Upper lobe of right lung (tissue), 1 donor: ENCODE results near the gene VSNL1. TPM values are rescaled to one million over a fixed set of nuclear protein-coding genes. Genes with fewer than 3 reads are reported as not detected.

Experiments used
- ATAC-seq: fragments of 200-7000 bp; cut with Tn5 transposase; one replicate; pipeline ENCODE4 v1.9.1; 2020; ENCODE audit warnings: mild to moderate bottlenecking, moderate library complexity
- DNase-seq: peaks from one replicate; pipeline ENCODE4 v3.0.0-alpha.2; 2020
- H3K27ac ChIP-seq: fragments of 200-600 bp; one replicate; pipeline ENCODE4 v1.8.0; 2022
- H3K27me3 ChIP-seq: fragments of 200-600 bp; one replicate; pipeline ENCODE4 v1.8.0; 2022; ENCODE audit warnings: mild to moderate bottlenecking
- H3K36me3 ChIP-seq: fragments of 200-600 bp; one replicate; pipeline ENCODE4 v1.8.0; 2022
- H3K4me1 ChIP-seq: fragments of 200-600 bp; one replicate; pipeline ENCODE4 v1.8.0; 2022
- H3K4me3 ChIP-seq: fragments of 200-600 bp; one replicate; pipeline ENCODE4 v1.8.0; 2022; ENCODE audit warnings: mild to moderate bottlenecking
- H3K9me3 ChIP-seq: fragments of 200-600 bp; one replicate; pipeline ENCODE4 v1.8.0; 2022
- intact Hi-C: fragments of 100-400 bp; cut with DNase I; formaldehyde crosslinking; loops from one replicate; pipeline ENCODE4 v1.11.0; 2022
- total RNA-seq: library from RNA; stranded (reverse); fragmentation: NEBNext Ultra II Directional; extraction: Animal tissue kit (Norgen Biotek cat#: 25700); gene quantifications from one replicate; pipeline ENCODE4 v1.2.1, GENCODE V29; 2021
- TF ChIP-seq, protein P1 (sequence below): fragments of 200-600 bp; IDR thresholded peaks from one replicate; pipeline ENCODE4 v1.8.0; 2022; ENCODE audit warnings: antibody characterized with exemption
- donor health status: DM: no; HTN: yes; CAD: no; lungs with severe emphysema.

The VSNL1 gene
- total RNA-seq, 1 donor from 2014 or later: 1.2 TPM

DNA sequence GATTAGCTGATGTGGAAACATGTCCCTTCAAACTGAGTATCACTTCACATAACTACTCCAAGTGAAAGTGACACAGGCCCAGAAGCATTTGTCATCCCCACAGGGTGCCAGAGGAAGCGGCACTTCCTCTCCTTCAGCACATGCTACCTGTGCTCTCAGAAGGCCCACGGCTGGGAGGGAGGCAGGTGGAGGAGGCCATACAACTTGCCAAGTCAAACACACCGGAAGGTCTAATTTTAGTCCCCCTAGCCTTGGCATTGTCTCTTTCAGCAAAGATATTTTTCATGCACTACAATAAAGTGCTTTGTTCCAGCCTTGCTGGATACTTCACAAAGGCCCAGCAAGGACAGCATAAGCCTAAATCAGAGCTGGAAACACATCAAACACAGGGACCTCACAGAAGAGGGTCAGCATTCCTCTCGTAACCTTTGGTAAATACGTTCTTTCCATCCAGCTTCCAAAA, 38.0 kb downstream of the VSNL1 start:
- no peaks in the 10 kb centered on the region for H3K4me1 ChIP-seq
- no peak overlapping the region for H3K4me3 ChIP-seq
- intact Hi-C loops: no loop called here
- TF ChIP-seq, protein P1, sequence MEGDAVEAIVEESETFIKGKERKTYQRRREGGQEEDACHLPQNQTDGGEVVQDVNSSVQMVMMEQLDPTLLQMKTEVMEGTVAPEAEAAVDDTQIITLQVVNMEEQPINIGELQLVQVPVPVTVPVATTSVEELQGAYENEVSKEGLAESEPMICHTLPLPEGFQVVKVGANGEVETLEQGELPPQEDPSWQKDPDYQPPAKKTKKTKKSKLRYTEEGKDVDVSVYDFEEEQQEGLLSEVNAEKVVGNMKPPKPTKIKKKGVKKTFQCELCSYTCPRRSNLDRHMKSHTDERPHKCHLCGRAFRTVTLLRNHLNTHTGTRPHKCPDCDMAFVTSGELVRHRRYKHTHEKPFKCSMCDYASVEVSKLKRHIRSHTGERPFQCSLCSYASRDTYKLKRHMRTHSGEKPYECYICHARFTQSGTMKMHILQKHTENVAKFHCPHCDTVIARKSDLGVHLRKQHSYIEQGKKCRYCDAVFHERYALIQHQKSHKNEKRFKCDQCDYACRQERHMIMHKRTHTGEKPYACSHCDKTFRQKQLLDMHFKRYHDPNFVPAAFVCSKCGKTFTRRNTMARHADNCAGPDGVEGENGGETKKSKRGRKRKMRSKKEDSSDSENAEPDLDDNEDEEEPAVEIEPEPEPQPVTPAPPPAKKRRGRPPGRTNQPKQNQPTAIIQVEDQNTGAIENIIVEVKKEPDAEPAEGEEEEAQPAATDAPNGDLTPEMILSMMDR: no peak
- no peaks in the 10 kb centered on the region for H3K36me3 ChIP-seq
- DNase-seq (no peak), ATAC-seq (no peak)
- H3K27me3 ChIP-seq: no peaks in the 10 kb centered on the region
- H3K27ac ChIP-seq: no peak overlapping the region
- H3K9me3 ChIP-seq: no peaks in the 10 kb centered on the region

DNA sequence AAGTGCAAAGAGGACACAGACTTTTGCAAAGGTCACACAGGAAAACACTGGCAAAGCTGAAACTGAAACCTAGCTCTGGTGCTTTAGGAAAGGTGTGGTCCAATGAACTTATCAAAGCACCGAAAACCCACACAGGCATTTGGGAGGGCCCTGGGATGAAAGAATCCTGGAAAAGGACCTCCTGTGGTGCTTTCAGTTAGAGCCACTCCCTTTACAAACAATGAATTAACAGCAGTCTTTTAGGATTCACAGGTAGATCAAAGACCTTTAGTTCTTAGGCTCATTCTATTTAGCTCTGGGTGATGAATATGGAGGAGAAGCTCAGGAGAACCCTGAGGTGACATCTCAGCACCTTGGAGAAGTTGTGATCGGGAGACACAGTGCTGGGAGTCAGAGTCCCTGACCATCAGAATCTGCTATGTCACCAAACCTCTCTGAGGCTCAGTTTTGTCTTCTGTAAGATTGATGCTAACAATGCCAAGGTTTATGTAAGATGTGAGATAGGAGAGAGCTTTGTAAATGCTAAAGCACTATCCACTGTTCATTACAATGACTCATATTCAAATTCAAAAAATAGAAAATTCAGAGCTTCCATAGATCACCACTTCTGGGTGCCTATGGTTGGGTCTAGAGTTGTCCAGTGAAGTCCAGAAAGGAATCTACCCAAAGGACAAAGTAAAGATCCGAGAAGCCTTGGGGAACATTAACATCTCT, 39.3 kb downstream of the VSNL1 start:
- intact Hi-C loops: no loop called here
- no peaks in the 10 kb centered on the region for H3K27me3 ChIP-seq
- TF ChIP-seq, protein P1: no peak
- DNase-seq: no peak
- no peak for ATAC-seq
- no peaks in the 10 kb centered on the region for H3K9me3 ChIP-seq
- no peak overlapping the region for H3K27ac ChIP-seq
- no peak overlapping the region for H3K4me3 ChIP-seq
- H3K36me3 ChIP-seq: no peaks in the 10 kb centered on the region
- H3K4me1 ChIP-seq: no peaks in the 10 kb centered on the region

DNA sequence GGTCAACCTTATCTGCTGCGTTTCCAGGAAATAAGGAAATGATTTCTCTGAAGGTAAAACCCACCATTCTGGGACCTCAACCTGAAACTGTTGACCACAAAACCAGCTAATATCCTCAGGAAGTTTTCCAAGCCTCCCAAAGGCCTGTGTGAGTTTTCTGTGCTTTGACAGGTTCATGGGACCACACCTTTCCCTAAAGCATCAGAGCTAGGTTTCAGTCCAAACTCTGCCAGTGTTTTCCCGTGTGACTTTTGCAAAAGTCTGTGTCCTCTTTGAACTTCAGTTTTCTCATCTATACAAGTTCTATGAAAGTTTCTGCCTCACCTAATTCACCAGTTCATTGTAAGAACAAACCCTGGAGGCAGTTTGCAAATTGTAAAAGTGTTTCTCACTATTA, 39.8 kb downstream of the VSNL1 start:
- Histone ChIP-seq H3K4me1 (no peaks in the 10 kb centered on the region), H3K27ac (no peak overlapping the region), H3K9me3 (no peaks in the 10 kb centered on the region), H3K27me3 (no peaks in the 10 kb centered on the region), H3K4me3 (no peak overlapping the region), H3K36me3 (no peaks in the 10 kb centered on the region)
- TF ChIP-seq, protein P1: no peak
- ATAC-seq (no peak), DNase-seq (no peak)
- intact Hi-C loops: no loop called here

DNA sequence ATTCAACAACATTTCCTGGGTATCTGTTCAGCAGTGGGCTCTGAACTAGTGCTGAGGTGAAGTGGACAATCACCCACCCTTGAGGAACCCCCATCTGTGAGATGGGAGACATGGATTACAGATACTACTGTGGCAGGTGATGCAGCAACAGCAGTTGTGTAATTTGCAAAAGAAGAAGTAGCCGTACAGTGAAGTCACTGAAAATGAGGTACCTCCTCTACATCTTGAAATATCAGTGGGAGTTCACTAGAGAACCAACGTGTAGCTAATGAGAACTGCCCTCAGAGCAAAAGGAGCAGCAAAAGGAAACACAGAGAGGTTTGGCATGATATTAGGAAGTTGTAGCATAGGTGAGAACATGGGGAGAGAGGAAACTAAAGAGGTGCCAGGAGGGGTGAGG, 41.3 kb downstream of the VSNL1 start:
- Histone ChIP-seq H3K27me3 (no peaks in the 10 kb centered on the region), H3K36me3 (no peaks in the 10 kb centered on the region), H3K4me1 (no peaks in the 10 kb centered on the region), H3K27ac (no peak overlapping the region), H3K9me3 (no peaks in the 10 kb centered on the region), H3K4me3 (no peak overlapping the region)
- TF ChIP-seq, protein P1: no peak
- DNase-seq (no peak), ATAC-seq (no peak)
- intact Hi-C loops: no loop called here

DNA sequence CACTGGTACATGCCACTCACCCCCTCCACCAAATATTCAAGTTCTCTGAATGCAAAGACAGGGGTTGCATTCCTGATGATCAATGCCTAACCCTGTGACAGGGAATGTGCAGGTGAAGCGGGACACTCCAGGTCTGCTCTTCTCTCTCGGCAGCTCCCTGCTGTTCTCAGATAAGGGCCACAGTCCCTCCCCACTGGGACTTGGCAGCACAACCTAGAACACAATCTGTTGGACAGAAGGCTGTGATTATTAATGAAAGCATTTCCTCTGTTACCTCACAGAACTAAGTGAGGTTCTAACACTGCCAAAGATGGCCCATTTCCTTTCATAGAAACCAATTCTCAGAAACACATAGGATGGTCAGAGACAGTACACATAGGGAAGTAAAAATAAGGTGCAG, 42.7 kb downstream of the VSNL1 start:
- no peak overlapping the region for H3K4me3 ChIP-seq
- intact Hi-C loops: no loop called here
- DNase-seq (no peak), ATAC-seq (no peak)
- TF ChIP-seq, protein P1: no peak
- no peaks in the 10 kb centered on the region for H3K36me3 ChIP-seq
- H3K9me3 ChIP-seq: no peaks in the 10 kb centered on the region
- H3K4me1 ChIP-seq: no peaks in the 10 kb centered on the region
- no peak overlapping the region for H3K27ac ChIP-seq
- H3K27me3 ChIP-seq: no peaks in the 10 kb centered on the region

DNA sequence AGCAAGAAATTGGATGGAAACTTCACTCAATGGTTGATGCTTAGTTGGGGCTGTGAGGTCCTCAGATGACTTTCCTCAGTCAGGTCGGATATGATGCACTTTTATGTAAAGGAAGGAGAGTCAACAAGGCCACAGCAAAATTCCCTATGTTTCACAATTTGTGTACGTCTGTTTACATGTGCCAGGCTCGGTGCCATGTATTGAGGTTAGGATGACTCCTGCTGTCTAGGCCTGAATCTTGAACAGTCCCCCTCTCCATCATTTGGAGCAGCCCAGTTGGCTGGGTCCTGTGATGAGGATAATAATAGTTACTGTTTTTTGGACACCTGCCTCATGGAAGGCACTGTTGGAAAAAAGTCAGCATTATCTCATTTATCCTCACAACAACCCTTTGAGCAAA, 43.1 kb downstream of the VSNL1 start:
- intact Hi-C loops: no loop called here
- Histone ChIP-seq H3K4me1 (no peaks in the 10 kb centered on the region), H3K27ac (no peak overlapping the region), H3K9me3 (no peaks in the 10 kb centered on the region), H3K27me3 (no peaks in the 10 kb centered on the region), H3K36me3 (no peaks in the 10 kb centered on the region), H3K4me3 (no peak overlapping the region)
- no peak for DNase-seq
- TF ChIP-seq, protein P1: no peak
- no peak for ATAC-seq
